Neural cell (in vitro differentiated cells): ENCODE data around the gene TSC1. TPM values are rescaled to one million over a fixed set of nuclear protein-coding genes. Genes with fewer than 3 reads are reported as not detected.

ENCODE experiments used
- H2AFZ ChIP-seq: fragments of 200-600, 300-800 bp; sonication (generic), shearing (Covaris generic); 2 replicates; pipeline ENCODE4 v1.6.0; 2014; ENCODE audit warnings: low read depth, mild to moderate bottlenecking, antibody characterized with exemption, low read length, moderate library complexity
- H3F3A ChIP-seq: fragments of 200-600 bp; shearing (Covaris generic); 2 replicates; pipeline ENCODE4 v1.6.1; 2016; ENCODE audit warnings: mild to moderate bottlenecking, moderate library complexity, mixed read lengths, antibody characterized with exemption, low read length; ENCODE audit not compliant: insufficient read depth, poor library complexity, severe bottlenecking
- H3K27ac ChIP-seq: fragments of 200-600, 300-800 bp; sonication (generic), shearing (Covaris generic); 2 replicates; pipeline ENCODE4 v1.5.1; 2014; ENCODE audit warnings: mild to moderate bottlenecking, low read length, moderate library complexity
- H3K27me3 ChIP-seq: fragments of 300-800, 200-600 bp; sonication (generic), shearing (Covaris generic); 2 replicates; pipeline ENCODE4 v1.6.0; 2014; ENCODE audit warnings: mild to moderate bottlenecking, low read depth, low read length, moderate library complexity; ENCODE audit not compliant: insufficient read depth
- H3K36me3 ChIP-seq: fragments of 300-800, 200-600 bp; sonication (generic), shearing (Covaris generic); 2 replicates; pipeline ENCODE4 v1.5.1; 2014; ENCODE audit warnings: mild to moderate bottlenecking, antibody characterized with exemption, low read length, moderate library complexity; ENCODE audit not compliant: insufficient read depth
- H3K4me2 ChIP-seq: fragments of 300-800, 200-600 bp; sonication (generic), shearing (Covaris generic); 2 replicates; pipeline ENCODE4 v1.6.0; 2014; ENCODE audit warnings: mild to moderate bottlenecking, low read length
- H3K4me3 ChIP-seq: fragments of 300-800, 200-600 bp; sonication (generic), shearing (Covaris generic); 2 replicates; pipeline ENCODE4 v1.5.1; 2014; ENCODE audit warnings: mild to moderate bottlenecking, low read length, moderate library complexity
- H3K79me2 ChIP-seq: fragments of 200-600 bp; shearing (Covaris generic); replicated peaks from 2 replicates; pipeline ENCODE4 v1.6.0; 2014; ENCODE audit warnings: mild to moderate bottlenecking, low read length, moderate library complexity; ENCODE audit not compliant: insufficient read depth
- H3K9ac ChIP-seq: fragments of 300-800, 200-600 bp; sonication (generic), shearing (Covaris generic); 2 replicates; pipeline ENCODE4 v1.6.1; 2016; ENCODE audit warnings: mild to moderate bottlenecking, low read length, mixed read lengths
- H3K9me2 ChIP-seq: fragments of 200-600 bp; shearing (Covaris generic); 2 replicates; pipeline ENCODE4 v1.6.1; 2016; ENCODE audit warnings: mild to moderate bottlenecking, low read length, mixed read lengths; ENCODE audit not compliant: insufficient read depth
- H3K9me3 ChIP-seq: fragments of 200-600, 300-800 bp; sonication (generic), shearing (Covaris generic); 2 replicates; pipeline ENCODE4 v1.6.1; 2016; ENCODE audit warnings: mild to moderate bottlenecking, mixed run types, low read length, moderate library complexity, mixed read lengths
- H4K20me1 ChIP-seq: fragments of 200-600 bp; shearing (Covaris generic); 2 replicates; pipeline ENCODE4 v1.6.1; 2016; ENCODE audit warnings: mild to moderate bottlenecking, mixed run types; ENCODE audit not compliant: insufficient read depth
- CTCF ChIP-seq: fragments of 450-650 bp; IDR thresholded peaks from 2 replicates; pipeline ENCODE4 v1.5.1; 2014; ENCODE audit warnings: antibody characterized with exemption, mild to moderate bottlenecking, moderate library complexity; ENCODE audit not compliant: poor library complexity, severe bottlenecking
- EP300 ChIP-seq: fragments of 450-650 bp; conservative IDR thresholded peaks from 2 replicates; pipeline ENCODE4 v1.6.1; 2014; ENCODE audit warnings: antibody characterized with exemption, mild to moderate bottlenecking, moderate library complexity; ENCODE audit not compliant: poor library complexity, severe bottlenecking
- EZH2 ChIP-seq: fragments of 200-600, 300-800 bp; shearing (Covaris generic), sonication (generic); IDR thresholded peaks from 2 replicates; pipeline ENCODE4 v1.6.1; 2014; ENCODE audit warnings: antibody characterized with exemption, low read length, borderline replicate concordance, mild to moderate bottlenecking; ENCODE audit not compliant: insufficient read depth, poor library complexity, severe bottlenecking
- MXI1 ChIP-seq: fragments of 450-650 bp; conservative IDR thresholded peaks from 2 replicates; pipeline ENCODE4 v1.6.1; 2014; ENCODE audit warnings: antibody characterized with exemption, mild to moderate bottlenecking; ENCODE audit not compliant: poor library complexity, severe bottlenecking
- POLR2AphosphoS5 ChIP-seq: IDR thresholded peaks from 2 replicates; pipeline ENCODE4 v1.6.1; 2012
- RAD21 ChIP-seq: fragments of 450-650 bp; conservative IDR thresholded peaks from 2 replicates; pipeline ENCODE4 v1.6.1; 2014; ENCODE audit warnings: antibody characterized with exemption, mild to moderate bottlenecking, moderate library complexity
- REST ChIP-seq: IDR thresholded peaks from 2 replicates; pipeline ENCODE4 v1.6.1; 2012; ENCODE audit warnings: borderline replicate concordance
- SMC3 ChIP-seq: fragments of 450-650 bp; conservative IDR thresholded peaks from 2 replicates; pipeline ENCODE4 v1.6.1; 2014; ENCODE audit warnings: antibody characterized with exemption, mild to moderate bottlenecking, moderate library complexity; ENCODE audit not compliant: poor library complexity
- TAF1 ChIP-seq: IDR thresholded peaks from 2 replicates; pipeline ENCODE4 v1.6.1; 2012; ENCODE audit warnings: low read depth
- polyA plus RNA-seq: library from polyadenylated mRNA; depleted of rRNA; stranded (reverse); fragments of >200 nt; gene quantifications from 2 replicates; pipeline ENCODE4 v1.2.3, GENCODE V29; 2014

The TSC1 gene
- polyA plus RNA-seq, 1 donor from 2014 or later = 47.1 TPM

GRCh38 chr9:132931178-132931735, 13.2 kb downstream of the TSC1 start:
- Histone ChIP-seq H2AFZ (no peak overlapping the region), H3K27ac (no peak overlapping the region), H3F3A (no peaks in the 10 kb centered on the region), H3K4me3 (no peak overlapping the region), H3K79me2 (peaks cover 1% of the 10 kb centered on the region), H3K9me3 (no peaks in the 10 kb centered on the region), H4K20me1 (no peaks in the 10 kb centered on the region), H3K36me3 (no peaks in the 10 kb centered on the region), H3K27me3 (no peaks in the 10 kb centered on the region), H3K9ac (no peak overlapping the region), H3K9me2 (no peaks in the 10 kb centered on the region), H3K4me2 (no peak overlapping the region)
- TF ChIP-seq CTCF = no peak
- no peak for TF ChIP-seq REST
- TF ChIP-seq RAD21 = no peak
- no peak for TF ChIP-seq MXI1
- no peak for TF ChIP-seq TAF1
- no peak for TF ChIP-seq SMC3
- no peak for TF ChIP-seq POLR2AphosphoS5
- TF ChIP-seq EP300 = no peak

GRCh38 chr9:132927704-132928103, 16.7 kb downstream of the TSC1 start:
- Histone ChIP-seq H3K9me3 (no peaks in the 10 kb centered on the region), H2AFZ (no peak overlapping the region), H3K9me2 (no peaks in the 10 kb centered on the region), H4K20me1 (no peaks in the 10 kb centered on the region), H3K4me3 (no peak overlapping the region), H3K36me3 (peaks cover 5% of the 10 kb centered on the region), H3K27ac (no peak overlapping the region), H3K4me2 (no peak overlapping the region), H3K27me3 (no peaks in the 10 kb centered on the region), H3F3A (no peaks in the 10 kb centered on the region), H3K79me2 (no peaks in the 10 kb centered on the region), H3K9ac (no peak overlapping the region)
- TF ChIP-seq EZH2 = no peak
- TF ChIP-seq CTCF = no peak
